T-helper 2 cell treated with Interferon-gamma antibody and Interleukin-4, amounts not matched to agents 100 ng/mL and 5 ng/mL, for 36 hours (primary cell): ENCODE measurements around the gene DNMT3L. TPM values are rescaled to one million over a fixed set of nuclear protein-coding genes. Genes with fewer than 3 reads are reported as not detected.
"Not testable (repeated sequence)": the region's sequence is repeated elsewhere in the genome, so short reads cannot be mapped to it uniquely, and the experiment has no call there.

Experiments
- intact Hi-C: fragments of 100-400 bp; cut with micrococcal nuclease; formaldehyde crosslinking; loops from one replicate; pipeline ENCODE4 v1.15.1; 2023
- total RNA-seq: library from RNA; stranded (reverse); gene quantifications from 2 replicates; pipeline ENCODE4 v1.2.3, GENCODE V29; 2022

The DNMT3L gene
- total RNA-seq, 1 donor from 2014 or later, result not detected

- intact Hi-C loops, result no loop called here
Measured at GRCh38 chr21:44199448-44199847, 62.2 kb downstream of the DNMT3L start.

DNA sequence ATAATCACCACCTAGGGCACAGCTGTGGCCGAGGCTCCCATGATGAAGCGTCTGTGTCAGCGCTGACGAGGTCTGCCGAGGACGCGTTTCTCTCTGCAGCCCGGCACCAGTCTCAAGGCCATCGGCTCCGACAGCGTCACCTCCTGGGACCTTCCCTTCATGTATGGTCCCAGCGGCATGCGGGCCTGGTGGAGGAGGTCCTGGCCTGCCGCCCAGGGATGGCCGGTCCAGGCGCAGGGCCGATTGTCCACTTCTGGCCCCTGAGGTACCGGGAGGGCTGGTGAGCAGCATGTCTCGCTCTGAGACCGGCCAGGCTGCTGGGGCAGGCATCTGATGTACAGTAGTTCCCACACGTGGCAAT lies 64.6 kb downstream of the DNMT3L start:
- intact Hi-C loops, result not testable (repeated sequence)

Other genes starting within 250 kb of the DNMT3L start
- gene TRAPPC10, start 249.6 kb downstream of the DNMT3L start, total RNA-seq, result 70.4 and 73.8 TPM in 2 replicates
- gene PWP2, start 154.5 kb downstream of the DNMT3L start, total RNA-seq, result 4.7 and 5.1 TPM in 2 replicates
- 14.4 and 18.5 TPM in 2 replicates for gene GATD3, start 128.2 kb downstream of the DNMT3L start, total RNA-seq
- gene ICOSLG, start 21.0 kb downstream of the DNMT3L start, total RNA-seq, result 10.0 and 10.2 TPM in 2 replicates
- 2.7 and 3.0 TPM in 2 replicates for gene AIRE, start 24.0 kb upstream of the DNMT3L start, total RNA-seq
- 217 and 219 TPM in 2 replicates for gene PFKL, start 38.2 kb upstream of the DNMT3L start, total RNA-seq
- 19.8 and 19.9 TPM in 2 replicates for gene CFAP410, start 77.5 kb upstream of the DNMT3L start, total RNA-seq
- gene TRPM2, start 91.7 kb upstream of the DNMT3L start, total RNA-seq, result 17.8 and 20.6 TPM in 2 replicates
- gene LRRC3, start 193.6 kb upstream of the DNMT3L start, total RNA-seq, result 3.3 and 3.9 TPM in 2 replicates